Fibroblast of pulmonary artery (primary cell): Measurements from ENCODE around the gene HIBCH.
"Not testable (repeated sequence)": the region's sequence is repeated elsewhere in the genome, so short reads cannot be mapped to it uniquely, and the experiment has no call there.

Experiments
- DNase-seq: peaks from one replicate; pipeline ENCODE4 v3.0.0-alpha.2; 2010; ENCODE audit warnings: low read depth
- H3K4me3 ChIP-seq: replicated peaks from 2 replicates; pipeline ENCODE4 v1.5.1; 2011; ENCODE audit warnings: low read depth, mild to moderate bottlenecking, control low read depth, low read length, moderate library complexity
- TF ChIP-seq, protein P1 (sequence below): IDR thresholded peaks from 2 replicates; pipeline ENCODE4 v1.5.1; 2011; ENCODE audit warnings: mild to moderate bottlenecking, control low read depth, low read length, inconsistent platforms; ENCODE audit errors: missing control alignments

Gene HIBCH

DNA sequence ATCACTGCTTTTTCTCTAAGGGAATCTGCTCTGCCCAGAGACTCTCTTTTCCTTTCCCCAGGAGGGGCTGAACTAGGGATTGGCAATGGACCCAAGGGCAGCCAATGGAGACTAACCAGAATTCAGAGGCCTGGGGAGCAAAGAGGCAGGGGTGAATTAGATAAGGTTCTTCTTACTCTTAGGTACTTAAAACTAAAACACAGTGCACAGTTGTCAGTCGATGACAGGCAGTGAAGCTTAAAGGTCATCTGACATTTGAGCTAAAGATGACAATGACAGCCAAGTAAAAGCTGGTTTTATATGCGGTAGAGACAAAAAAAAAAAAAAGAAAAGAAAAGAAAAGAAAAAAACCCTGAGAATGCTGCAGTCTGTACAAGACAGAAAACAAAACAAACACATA, 57.8 kb downstream of the HIBCH start:
- TF ChIP-seq, protein P1, sequence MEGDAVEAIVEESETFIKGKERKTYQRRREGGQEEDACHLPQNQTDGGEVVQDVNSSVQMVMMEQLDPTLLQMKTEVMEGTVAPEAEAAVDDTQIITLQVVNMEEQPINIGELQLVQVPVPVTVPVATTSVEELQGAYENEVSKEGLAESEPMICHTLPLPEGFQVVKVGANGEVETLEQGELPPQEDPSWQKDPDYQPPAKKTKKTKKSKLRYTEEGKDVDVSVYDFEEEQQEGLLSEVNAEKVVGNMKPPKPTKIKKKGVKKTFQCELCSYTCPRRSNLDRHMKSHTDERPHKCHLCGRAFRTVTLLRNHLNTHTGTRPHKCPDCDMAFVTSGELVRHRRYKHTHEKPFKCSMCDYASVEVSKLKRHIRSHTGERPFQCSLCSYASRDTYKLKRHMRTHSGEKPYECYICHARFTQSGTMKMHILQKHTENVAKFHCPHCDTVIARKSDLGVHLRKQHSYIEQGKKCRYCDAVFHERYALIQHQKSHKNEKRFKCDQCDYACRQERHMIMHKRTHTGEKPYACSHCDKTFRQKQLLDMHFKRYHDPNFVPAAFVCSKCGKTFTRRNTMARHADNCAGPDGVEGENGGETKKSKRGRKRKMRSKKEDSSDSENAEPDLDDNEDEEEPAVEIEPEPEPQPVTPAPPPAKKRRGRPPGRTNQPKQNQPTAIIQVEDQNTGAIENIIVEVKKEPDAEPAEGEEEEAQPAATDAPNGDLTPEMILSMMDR, result no peak
- DNase-seq, result no peak
- H3K4me3 ChIP-seq, result no peak overlapping the region

DNA sequence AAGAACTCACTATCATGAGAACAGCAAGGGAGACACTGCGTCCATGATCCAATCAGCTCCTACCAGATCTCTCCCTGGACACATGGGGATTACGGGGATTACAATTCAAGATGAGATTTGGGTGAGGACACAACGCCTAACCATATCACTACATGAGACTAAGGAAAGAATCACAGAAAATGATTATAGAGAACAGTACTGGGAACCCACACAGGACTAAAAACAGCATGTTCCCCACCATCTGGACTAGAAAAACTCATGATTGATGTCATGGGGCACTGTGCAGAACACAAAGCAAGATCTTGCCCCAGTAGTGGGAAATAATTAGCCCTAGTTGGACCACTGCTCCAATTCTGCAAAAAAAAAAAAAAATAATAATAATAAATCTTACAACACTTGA, 63.5 kb downstream of the HIBCH start:
- no peak for DNase-seq
- no peak overlapping the region for H3K4me3 ChIP-seq
- TF ChIP-seq, protein P1, result no peak

DNA sequence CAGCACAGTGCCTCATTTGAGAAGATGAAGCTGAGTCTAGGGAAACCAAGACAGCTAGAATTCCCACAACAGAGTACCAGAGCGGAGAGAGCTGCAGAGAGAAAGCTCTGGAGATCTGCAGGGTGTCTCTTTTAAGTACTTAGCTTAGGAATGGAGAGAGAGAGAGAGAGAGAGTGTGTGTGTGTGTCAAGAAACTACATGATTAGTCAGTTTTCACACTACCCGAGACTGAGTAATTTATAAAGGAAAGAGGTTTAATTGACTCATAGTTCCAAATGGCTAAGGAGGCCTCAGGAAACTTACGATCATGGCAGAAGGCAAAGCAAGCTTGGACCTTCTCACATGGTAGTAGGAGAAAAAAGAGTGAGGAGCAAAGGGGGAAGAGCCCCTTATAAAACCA, 64.0 kb downstream of the HIBCH start:
- no peak overlapping the region for H3K4me3 ChIP-seq
- TF ChIP-seq, protein P1, result no peak
- DNase-seq, result no peak

DNA sequence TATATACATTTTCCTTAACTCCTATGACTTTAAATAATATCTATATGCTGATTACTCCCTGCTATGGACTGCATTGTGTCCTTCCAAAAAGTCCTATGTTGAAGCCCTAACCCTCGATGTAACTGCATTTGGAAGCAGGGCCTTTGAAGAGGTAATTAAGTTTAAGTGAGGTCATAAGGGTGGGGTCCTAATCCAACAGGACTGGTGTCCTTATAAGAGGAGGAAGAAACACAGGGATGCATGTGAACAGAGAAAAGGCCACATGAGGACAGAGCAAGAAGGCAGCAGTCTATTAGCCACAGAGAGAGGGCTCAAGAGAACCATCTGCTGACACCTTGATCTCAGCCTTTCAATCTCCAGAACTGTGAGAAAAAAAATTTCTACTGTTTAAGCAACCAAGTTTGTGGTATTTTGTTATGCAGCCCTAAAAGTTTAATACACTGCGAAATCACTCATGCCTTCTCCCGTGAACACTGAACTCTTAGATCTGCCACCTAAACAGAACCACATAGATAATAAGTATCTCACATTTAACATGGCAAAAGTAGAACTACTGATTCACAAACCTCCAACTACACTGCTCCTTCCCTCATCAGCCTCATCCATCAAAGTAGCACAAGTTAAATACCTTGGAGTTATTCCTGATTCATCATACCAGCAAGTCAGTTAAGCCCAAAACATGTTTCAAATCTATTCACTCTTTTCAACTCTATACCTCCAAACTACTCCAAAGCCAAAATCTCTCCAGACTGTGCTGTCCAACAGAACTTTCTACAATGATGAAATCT, 65.4 kb downstream of the HIBCH start:
- TF ChIP-seq, protein P1, result no peak
- DNase-seq, result no peak
- H3K4me3 ChIP-seq, result no peak overlapping the region

DNA sequence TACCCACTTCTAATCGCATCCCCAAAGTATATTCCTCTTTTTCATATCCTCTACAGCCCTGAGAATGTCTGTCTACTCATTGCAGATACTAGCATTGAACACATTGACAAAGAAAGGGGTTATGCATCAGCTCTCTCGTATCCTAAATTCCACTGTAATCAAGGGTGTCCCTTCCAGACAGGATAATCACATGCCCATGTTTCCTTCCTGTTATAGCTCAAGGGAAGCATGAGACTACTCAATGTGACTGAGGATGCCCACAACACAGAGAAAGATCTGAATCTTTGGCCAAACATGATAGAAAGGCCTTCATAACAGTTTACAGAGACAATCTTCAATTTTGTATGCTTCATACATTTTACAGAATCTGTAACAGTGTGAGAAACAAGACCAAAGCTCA, 69.2 kb downstream of the HIBCH start:
- H3K4me3 ChIP-seq, result no peak overlapping the region
- TF ChIP-seq, protein P1, result no peak
- DNase-seq, result no peak

DNA sequence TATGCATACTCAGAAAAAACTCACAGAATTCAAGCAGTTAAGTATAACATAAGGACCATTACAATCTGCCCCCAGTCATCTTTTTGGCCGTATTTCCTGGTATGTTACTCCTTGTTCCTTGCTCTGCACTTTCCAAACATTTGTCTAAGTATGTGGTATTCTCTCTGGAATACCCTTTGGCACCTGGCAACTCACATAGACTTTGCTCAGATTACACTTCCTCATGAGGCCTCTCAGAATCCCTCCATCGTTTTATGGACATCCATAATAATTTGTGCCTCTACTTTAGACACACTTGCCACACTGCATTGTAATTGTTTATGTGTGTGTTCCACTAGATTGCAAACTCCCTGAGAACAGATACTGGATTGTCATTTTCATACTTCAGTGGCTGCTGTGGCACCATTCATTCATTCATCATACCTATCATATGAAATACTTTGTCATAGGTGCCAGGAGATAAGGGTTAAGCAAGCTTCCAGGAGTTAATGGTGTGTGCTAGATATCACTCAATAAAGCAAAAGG, 84.0 kb downstream of the HIBCH start:
- H3K4me3 ChIP-seq, result no peak overlapping the region
- DNase-seq, result no peak
- TF ChIP-seq, protein P1, result no peak

DNA sequence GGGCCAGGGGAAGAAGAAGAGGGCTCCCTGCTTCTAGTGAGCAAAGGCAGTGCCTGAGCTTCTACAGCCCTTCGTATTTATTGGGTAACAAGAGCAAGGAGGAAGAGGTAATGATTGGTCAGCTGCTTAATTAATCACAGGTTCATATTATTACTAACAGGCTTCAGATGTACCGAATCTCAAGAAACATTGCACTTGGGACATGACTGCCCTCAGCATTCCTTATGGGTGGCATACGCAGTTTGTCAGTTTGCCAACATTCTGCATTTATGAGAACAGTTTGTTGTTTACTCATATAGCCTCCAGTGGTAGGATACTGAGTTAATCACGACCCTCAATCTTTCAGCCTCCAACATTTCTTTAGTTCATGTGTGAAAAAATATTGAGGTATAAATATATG, 84.5 kb downstream of the HIBCH start:
- TF ChIP-seq, protein P1, result no peak
- no peak overlapping the region for H3K4me3 ChIP-seq
- DNase-seq, result no peak

DNA sequence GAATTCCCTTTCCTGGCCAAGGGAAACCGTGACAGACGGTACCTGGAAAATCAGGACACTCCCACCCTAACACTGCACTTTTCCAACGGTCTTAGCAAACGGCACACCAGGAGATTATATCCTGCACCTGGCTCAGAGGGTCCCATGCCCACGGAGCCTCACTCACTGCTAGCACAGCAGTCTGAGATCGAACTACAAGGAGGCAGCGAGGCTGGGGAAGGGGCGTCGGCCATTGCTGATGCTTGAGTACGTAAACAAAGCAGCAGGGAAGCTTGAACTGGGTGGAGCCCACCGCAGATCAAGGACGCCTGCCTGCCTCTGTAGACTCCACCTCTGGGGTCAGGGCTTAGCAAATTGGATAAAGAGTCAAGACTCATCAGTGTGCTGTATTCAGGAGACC, 95.6 kb downstream of the HIBCH start:
- not testable (repeated sequence) for H3K4me3 ChIP-seq, DNase-seq

DNA sequence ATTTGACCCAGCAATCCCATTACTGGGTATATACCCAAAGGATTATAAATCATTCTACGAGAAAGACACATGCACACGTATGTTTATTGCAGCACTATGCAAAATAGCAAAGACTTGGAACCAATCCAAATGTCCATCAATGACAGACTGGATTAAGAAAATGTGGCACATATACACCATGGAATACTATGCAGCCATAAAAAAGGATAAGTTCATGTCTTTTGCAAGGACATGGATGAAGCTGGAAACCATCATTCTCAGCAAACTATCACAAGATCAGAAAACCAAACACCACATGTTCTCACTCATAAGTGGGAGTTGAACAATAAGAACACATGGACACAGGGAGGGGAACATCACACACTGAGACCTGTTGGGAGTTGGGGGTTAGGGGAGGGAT, 96.9 kb downstream of the HIBCH start:
- not testable (repeated sequence) for DNase-seq, H3K4me3 ChIP-seq
